K562 treated with DMSO at 1 percent for 12 hours (cell line): Measurements from ENCODE around the gene PRKRA. TPM values are rescaled to one million over a fixed set of nuclear protein-coding genes. Genes with fewer than 3 reads are reported as not detected.

Experiments used
- total RNA-seq: library from RNA; unstranded; fragments of 300-600 nt; gene quantifications from 2 replicates; pipeline ENCODE4 v1.2.3, GENCODE V29; 2022; ENCODE audit not compliant: insufficient read depth

PRKRA gene
- 29.1 and 64.4 TPM in 2 replicates for total RNA-seq

GRCh38 chr2:178450774-178451525 is at the start of gene PRKRA, which contains the start of gene PJVK:
TSS of gene PRKRA (minus strand) at chr2:178451175. CDS start at chr2:178451030, 145 bp downstream.
TSS of gene PJVK (plus strand) at chr2:178451378. CDS start at chr2:178453410, 2,032 bp downstream.

GRCh38 chr2:178480227-178481181 is 29.5 kb upstream of the PRKRA start, which contains the start of gene PLEKHA3:
TSS of gene PLEKHA3 (plus strand) at chr2:178480457. CDS start at chr2:178480870, 413 bp downstream.

GRCh38 chr2:178478439-178479274 is 27.7 kb upstream of the PRKRA start, which contains the start of gene FKBP7:
TSS of gene FKBP7 (minus strand) at chr2:178478600. CDS start at chr2:178478499, 101 bp downstream.

Other genes starting within 250 kb of the PRKRA start
- 2.3 TPM in 1 of 2 replicates, not detected in the other for gene PJVK, start 203 bp upstream of the PRKRA start, total RNA-seq
- gene FKBP7, start 27.4 kb upstream of the PRKRA start, total RNA-seq: 2.9 and 5.9 TPM in 2 replicates
- gene PLEKHA3, start 29.3 kb upstream of the PRKRA start, total RNA-seq: 5.6 and 6.8 TPM in 2 replicates